Inferior parietal cortex (tissue), 1 donor: ENCODE measurements around the gene RERG.

Experiments
- DNase-seq: peaks from one replicate; pipeline ENCODE4 v3.0.0-alpha.2; 2016; ENCODE audit errors: extremely low spot score

RERG gene

DNA sequence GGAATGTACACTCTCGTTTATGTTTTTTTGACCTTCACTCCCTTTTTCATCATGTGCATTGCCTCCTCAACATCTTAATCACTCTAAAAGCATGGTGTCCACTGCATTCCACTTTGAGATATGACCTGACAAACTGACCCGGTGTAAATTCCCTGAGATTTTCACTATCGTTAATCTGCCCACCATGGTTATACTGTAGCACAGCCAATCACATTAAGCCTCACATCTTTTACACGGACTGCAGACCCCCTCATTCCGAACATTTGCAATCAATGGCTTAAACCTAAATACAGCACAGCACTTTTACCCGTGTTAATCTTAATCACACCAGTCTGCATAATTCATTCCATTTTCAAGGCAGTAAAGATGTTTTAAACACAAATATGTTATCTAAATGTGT is 2.4 kb downstream of the RERG start:
- no peak for DNase-seq

DNA sequence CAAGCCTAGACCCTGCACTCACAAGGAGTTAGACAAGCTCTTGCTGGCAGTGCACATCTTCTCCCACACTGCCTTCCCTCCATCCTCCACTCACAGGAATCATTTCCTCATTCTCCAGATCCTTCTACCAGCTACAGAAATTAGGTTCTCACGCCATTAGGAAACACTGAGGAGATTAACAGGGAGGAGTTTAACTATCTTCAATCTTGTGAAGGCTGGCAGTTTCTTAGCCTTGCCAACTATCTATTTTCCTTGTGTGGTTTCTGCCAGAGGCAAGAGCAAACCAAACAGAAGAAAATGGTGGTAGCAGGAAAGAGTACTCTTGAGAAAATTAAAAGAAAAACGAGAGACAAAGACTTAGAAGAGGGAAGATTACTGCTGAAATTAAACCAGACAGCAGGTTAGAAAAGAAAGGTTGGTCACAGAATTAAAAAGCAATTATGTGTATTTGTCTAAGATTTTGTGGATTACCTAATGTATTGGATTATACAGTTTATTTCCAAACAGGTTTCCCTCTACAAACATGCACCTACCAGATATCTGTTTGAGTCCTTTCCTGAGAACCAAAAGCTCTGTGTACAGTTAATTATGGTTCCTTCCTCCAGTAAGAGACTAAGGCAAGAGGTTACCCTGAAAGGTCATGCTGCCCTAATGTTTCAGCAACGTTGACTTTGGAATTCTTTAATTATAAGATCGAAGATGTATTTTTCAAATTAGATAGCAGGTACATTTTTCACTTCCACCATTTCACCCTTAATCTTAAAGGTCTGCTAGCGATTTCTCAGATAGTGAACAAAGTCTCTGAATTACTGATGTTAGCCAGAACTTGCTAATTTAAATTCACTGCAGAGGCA is 5.0 kb downstream of the RERG start:
- DNase-seq: no peak

DNA sequence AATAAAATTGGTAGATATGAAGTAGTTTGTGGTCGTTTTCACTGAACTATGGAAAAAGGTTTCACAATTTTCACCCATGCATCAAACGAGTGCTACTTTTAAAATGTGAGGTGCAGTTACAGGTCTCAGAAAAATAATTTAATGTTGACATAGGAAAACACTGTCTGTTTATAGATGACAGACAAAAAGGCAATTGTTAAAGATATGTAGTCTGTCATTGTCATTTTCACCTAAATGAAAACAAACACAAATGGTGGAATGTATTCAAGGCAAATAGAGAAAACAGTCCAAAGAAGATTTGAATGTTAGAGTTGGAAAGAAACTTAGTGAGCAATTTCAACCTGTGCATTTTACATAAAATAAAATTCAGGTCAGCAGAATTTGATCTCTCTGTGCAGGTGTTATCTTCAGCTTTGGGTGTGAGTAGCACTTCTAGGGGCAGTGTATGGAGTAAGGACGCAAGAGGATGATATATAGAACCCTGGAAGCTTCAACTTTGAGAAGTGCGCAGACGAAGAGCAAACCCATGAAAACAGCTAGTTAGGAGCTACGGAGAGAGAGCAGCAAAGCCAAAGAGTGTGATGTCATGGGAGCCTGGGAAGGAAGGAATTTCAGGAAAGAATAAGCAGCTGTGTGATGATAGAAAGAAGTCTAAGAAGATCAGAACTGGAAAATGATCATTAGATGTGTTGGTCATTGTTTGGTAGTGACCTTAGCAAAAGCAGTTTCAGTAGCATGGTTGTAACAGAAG is 6.2 kb downstream of the RERG start:
- no peak for DNase-seq

DNA sequence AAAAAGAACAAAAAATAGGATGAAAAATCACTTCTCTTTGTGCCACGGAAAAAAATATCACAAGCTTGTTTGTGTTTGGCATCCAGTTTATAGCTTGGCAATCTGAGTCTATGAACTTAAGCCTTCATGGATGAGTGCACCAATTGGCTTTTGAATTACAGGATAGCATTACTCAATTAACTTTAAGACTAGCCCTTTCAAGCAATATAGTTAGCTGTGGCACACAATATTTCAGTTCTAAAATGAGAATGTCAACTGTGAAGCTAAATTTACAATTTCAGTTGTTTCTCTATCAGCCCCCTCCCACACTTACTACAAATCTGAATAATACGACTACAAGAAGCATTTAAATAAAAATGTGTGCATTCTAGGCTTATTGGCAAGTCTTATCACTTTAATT is 8.3 kb downstream of the RERG start:
- no peak for DNase-seq

DNA sequence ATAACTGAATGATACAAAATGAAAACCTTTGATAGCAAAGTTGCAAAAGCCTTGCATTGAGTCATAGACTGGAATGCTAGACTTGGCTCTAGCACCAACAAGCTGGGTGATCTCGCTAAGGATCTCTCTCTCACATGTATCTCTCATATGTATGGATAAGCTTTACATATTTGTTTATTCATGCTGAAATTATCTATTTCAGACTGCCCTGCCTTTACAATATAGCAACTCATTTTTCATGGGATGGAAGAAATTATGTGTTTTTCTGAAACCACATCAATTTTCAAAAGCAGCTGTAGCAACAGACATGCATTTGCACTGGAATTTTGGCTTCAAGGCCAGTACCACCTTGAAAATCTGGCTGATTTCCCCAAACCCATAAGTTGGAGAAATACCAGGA is 11.4 kb downstream of the RERG start:
- no peak for DNase-seq

DNA sequence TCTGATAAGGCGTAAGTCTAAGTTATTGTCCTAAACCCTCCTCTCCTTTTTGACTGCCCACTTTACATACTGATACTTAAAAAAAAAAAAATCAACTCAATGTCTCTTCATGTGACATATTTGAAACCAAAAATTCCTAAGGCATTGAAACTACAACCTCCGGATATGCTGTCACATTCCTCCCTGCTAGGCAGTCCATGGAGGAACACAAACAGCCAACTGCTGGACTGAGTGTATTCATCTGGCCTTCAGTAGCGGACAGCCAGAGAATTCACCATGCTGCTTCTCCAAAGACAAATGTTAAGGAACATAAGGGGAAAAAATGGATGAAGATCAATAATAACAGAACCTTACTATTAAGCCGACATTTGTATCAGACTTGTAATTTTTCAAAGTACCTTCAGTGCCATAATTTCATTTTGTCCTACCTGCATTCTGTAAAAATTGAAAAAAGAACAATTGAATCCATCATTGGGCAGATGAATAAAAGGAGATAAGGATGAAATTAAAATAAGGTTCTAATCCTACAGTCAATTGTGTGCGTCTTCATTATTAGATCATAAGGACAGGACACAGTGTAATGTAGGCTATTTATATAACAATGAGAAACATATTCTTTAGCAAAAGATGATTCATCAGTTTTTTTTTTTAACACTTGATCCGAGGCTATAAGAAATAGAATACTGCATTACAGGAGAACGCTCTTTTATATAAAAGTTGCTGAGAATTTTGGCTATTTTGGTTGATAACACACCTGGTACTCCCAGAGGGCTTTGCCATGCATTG is 12.2 kb downstream of the RERG start:
- DNase-seq: no peak

DNA sequence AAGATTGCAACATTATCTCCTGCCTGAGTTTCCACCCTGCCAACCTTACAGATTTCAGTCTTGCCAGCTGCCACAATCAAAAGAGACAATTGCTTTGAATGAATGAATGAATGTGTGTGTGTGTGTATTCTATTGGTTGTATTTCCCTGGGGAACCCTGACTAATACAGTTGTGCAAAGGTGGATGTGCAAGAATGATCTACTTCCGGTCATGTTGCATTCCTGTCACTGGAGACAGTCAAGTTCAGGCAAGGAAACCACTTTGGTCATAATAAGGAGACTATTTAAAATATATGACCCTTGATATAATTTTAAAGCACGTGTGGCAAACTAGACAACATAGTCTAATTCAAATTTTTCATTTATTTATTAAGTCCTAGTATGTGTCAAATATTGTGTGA is 13.1 kb downstream of the RERG start:
- no peak for DNase-seq

DNA sequence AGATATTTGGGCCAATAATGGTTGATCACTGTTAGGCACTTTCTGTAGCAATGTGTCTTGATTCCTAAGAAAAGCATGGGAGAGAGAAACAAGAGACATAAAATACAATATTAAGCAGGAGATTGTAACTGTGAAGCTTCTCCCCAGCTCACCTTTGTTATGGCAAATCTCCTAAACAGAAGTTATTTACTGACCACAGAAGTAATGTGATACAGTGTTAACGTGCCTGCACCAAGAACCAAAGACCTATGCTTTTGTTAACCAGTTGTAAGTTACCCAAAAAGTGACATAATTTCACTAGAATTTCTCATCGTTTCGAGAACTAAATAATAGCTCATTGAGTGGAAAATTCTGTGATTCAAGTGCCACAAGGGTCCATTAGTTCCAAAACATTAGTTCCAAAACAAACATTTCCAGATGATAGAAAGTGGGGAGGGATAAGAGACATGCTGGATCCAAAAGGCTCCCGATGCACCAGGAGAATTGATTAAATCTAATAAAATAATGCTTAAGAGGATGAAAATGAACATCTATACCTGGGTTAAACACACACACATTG is 14.3 kb downstream of the RERG start:
- DNase-seq: no peak

DNA sequence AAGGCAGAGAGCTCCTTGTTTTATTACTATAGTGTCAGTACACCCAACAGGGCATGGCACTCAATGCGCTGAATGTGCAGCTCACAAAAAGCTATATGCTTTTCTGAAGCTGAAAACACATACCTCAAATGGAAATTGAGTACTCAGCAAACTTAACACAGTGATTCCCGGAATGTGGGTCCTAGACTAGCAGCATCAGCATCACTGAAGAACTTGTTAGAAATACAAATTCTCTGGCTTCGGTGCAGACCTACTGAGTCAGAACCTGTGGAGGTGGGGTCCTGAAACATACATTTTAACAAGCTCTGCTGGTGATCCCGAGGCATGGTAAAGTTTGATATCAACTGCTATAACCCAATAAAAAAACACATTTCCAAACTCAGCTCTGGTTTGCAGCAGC is 14.9 kb downstream of the RERG start:
- DNase-seq: no peak

DNA sequence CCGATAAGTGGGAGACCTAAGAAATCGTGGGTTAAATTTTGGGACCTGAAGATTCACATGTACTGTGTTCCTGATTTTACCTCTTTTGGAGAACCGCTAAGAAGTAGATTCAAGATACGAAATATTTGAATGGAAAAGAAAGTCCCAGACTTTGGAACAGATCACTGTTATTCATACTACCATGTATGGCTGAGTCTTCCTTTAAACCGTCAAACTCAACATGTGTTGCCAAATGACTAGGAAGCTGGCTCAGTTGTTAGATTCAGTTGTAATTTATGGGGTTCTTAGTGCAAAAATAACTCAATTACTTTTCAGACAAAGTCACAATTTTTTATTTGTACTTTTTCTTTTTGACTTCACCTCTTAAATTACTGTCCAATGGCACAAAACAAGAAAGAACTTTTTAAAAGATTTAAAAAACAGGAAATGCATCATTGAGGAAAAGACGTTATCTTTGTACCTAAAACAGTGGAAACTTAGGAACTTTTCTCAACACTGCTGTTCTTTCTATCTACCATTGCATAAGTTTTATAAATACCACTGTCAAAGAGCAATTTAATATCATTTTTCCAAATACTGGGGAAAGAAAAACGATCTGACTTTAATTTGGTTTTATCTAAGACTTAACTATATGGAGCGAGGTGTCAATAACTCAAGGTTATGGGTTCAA is 15.7 kb downstream of the RERG start:
- DNase-seq: no peak

DNA sequence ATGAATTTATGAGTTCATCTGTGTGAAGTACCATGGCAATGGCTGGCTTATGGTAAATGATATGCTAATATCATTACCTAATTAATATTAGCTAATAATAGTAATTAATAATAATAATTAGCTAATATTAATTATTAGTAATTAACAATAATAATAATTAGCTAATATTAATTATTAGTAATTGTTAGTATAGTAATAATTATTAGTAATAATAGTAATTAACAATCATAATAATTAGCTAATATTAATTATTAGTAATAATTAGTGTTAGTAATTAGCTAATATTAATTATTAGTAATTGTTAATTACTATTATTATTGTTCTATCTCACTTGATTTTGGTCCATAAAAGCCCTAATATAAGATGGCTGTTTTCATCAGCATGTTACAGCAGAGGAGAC is 19.8 kb downstream of the RERG start:
- DNase-seq: no peak

DNA sequence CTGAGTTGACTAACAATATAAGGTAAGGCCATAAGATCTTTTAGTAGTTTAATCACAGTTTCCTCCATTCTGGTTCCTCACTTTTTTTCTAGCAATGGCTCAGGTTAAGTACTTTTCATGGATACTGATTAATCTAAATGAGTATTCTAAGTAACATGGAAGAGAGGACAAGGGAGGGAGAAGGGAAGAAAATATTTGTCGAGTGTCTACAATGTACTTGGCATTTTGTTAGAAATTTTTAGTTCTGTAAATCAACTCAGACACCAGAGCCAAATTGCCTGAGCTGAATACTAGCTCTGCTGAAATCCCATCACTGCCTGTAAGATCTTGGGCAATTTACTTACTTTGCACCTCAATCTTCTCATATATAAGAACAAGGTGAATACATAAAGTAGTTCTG is 20.2 kb downstream of the RERG start:
- DNase-seq: no peak

DNA sequence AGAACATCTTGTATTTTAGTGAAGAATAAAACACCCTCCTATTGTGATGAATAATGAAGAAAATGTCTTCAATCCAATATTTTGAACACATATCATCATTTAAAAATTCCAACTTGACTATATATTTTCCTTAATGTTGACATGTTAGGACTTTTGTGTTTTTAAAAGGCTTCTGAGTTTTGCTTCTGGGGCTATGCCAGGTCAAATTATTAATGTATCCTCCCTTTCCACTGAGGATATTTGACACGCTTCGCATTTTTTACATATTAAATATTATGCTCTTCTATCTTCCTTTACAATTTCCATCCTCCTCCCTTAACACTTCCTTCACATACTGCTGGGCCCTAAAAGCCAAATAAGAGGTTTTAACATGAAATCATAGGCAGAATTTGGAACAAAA is 20.6 kb downstream of the RERG start:
- DNase-seq: no peak

DNA sequence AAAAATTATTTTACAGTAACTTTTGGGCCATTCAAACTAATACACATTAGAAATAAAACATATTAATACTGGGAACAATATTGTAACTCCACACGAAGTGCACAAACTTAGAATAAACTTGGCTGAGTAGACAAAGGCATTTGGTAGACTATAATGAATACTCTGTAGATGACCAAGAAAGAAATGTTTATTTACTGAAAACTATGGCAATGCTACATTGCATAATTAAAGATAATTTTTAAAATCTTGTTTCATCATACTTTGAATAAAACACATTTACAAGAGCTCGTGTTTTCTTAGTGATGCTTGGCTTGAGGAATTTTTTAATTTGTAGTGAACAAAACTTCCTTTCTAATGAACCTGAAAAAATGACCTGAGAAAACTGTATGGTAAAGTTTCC is 21.3 kb downstream of the RERG start:
- DNase-seq: no peak

DNA sequence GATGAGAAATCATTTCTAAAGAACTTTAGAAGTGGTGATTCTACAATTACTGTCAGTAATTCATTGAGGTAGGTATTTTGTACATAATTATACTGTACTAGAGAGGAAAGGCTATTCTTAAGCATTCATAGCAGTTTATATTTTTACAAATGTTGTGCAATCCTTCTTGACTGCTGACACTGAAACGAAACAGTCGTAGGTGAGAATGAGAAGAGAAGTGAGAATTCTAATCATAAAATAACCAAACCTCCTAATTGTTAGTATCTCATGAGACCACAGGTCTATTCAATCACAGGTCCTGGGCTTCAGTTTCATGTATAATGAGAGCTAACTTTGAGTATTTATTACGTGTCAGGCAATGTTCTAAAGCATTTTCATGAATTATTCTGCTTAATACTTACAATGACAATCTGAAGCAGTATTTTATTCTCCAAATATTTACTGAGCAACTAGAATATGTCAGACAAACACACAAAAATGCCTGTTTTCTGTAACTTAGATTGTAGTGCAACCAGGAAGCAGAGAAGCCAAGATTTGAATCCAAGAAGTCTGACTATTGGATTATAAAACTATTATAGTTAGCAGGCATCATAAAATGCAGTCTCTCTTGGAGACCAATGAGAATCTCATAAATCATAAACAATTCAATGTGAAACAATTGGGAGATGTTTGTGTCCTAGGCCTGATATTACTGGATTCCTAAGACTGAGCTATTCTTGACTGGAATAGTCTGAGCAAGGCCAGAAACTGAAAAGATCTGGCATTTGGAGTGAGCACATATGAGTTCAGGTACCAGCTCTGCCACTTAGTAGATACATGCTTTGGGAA is 24.3 kb downstream of the RERG start:
- DNase-seq: no peak

DNA sequence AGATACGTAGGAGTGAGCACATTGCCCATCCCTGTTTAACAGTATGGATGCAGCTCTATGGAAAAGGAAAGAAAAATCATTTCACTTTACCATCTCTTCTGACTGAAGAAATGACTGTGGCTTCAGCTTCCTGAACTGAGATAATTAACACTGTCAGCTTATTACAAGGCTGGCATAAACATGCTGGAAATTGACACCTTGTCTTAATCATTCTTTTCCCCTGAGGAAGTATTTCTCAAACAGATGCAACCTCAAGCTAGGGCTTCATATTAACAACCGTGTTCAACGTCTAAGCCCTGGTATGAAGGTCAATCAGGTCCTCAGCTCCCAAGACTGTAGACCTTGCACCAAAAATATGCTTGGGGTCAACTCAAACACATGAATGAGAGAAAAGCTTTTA is 25.0 kb downstream of the RERG start:
- no peak for DNase-seq

DNA sequence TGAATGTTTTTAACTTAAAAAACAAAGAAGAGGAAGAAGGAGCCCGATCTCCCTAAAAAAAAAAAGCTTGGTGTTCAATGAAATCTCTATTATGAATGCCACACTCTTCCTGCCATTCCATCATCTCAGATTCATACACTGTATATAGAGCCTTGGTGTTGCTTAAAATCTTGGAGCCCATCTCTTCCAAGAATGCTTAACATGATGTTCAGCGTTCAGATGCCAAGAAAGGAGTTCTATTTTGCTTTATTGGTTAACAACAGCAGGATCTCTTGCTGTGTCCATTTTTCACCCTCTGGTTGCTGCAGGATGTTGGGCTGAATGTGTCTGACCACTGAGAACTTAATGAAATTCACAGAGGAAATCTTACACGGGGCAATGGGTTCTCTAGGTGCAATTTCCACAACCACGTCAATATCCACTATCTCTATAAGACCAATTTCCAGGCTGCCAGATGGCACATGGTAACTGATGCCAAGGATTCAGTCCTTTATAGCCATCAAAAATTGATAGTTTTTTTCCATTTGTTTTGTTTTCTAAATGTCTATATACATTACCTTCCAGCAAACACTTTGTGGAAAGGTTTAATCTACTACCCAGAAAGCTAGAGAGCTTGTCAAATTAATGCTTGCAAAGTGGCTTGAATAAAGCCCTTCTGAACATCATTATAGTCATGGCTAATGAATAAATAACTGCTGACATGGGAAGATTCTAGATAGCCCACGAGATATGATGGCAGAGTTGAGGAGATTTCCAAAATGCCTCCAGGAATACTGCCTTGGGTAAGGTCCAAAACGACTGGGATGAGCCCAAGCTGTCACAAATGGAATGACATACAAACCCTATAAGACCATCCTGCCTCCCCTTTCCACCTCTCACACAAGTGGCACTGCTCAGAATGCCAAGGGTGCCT is 26.5 kb downstream of the RERG start:
- no peak for DNase-seq

DNA sequence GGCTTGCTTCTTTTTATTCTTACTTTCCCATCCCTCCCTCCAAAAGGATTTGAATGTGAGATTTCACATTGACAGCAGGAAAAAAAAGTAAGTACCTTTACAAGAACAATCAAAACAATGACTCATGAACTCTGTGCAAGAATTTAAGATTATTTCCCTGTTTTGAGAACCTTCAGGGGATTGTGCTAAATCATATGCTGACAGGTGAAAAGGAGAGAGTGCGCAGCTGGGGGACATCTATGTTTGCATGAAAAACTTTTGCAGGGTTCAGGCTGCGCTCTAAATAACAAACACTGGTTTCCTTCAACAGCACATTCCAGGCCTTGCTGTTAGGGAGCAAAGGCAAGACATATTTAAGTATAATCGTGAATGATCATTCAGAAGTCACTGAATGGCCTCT is 27.3 kb downstream of the RERG start:
- DNase-seq: no peak

DNA sequence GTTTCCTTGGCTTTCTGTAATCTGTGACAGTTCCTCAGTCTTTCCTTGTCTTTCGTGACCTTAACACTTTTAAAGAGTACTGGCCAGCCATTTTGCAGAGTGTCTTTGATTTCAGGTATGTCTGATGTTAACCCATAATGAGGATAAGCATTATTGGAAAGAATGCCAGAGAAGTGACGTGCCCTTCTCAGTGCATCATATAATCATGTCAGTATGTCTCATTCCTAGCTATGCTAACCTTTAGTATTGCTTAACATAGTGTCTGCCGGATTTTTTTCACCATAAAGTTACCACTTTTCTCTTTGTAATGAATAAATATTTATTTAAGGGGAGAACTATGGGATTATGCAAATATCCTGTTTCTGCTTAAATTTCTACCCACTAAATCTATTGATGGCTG is 28.5 kb downstream of the RERG start:
- DNase-seq: no peak

DNA sequence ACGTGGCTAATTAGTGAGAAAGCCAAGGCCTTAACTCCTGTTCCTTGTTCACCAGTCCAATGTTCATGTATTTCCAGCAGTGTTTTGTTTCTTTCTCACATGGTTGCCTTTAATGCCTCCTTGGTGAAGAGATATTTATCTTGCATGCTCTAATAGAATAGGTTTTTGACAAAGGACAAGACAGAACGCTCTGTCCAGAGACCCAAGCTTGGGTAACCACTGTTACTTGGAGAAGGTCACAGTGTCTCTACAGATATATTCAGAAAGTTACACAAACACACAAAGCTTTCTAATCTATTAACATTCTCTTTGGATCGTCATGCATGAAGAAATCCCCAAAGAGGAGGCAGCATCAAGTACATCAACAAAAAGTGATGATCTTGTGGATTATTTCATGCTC is 33.1 kb downstream of the RERG start:
- DNase-seq: no peak
